Measurements from ENCODE around the gene BNIP5.

Gene BNIP5

GRCh38 chr6:36324715-36325114 lies 12.0 kb downstream of the BNIP5 start:
- TF ChIP-seq POLR2A (IDR thresholded peaks at IDR 0.05; ENCODE audit: extremely low read depth, insufficient read length) (no peak), CTCF (IDR thresholded peaks at IDR 0.05; ENCODE audit: low read depth, low read length) (no peak), MYC (IDR thresholded peaks at IDR 0.05; ENCODE audit: low read depth, low read length) (no peak)
- TF ChIP-seq, protein P1, sequence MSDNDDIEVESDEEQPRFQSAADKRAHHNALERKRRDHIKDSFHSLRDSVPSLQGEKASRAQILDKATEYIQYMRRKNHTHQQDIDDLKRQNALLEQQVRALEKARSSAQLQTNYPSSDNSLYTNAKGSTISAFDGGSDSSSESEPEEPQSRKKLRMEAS (IDR thresholded peaks at IDR 0.05; ENCODE audit: low read depth, low read length), result no peak
- no peak for DNase-seq (ENCODE audit: low read depth)

DNA sequence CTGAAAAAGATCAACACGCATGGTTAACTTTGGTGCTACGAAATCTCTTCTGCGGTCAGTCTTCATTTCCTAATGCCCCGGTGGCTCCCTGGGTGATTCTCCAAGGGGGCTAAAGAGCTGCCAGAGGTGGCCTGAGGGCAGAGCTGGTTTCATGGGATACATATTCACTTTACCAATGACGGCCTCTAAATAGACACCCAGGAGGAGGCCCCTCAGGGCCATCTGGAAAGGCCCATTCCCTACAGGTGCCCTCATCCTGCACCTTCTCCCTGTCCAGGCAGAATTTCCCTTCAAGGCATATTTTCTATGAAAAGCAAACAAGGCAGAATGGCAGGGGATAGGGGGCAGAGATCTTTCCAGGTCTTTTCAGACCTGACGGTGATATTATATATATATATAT lies 12.5 kb downstream of the BNIP5 start:
- TF ChIP-seq MYC (IDR thresholded peaks at IDR 0.05; ENCODE audit: low read depth, low read length) (no peak), POLR2A (IDR thresholded peaks at IDR 0.05; ENCODE audit: extremely low read depth, insufficient read length) (no peak), CTCF (IDR thresholded peaks at IDR 0.05; ENCODE audit: low read depth, low read length) (no peak)
- TF ChIP-seq, protein P1 (IDR thresholded peaks at IDR 0.05; ENCODE audit: low read depth, low read length), result no peak
- H3K4me3 ChIP-seq (ENCODE audit: low read depth, low read length), result no peak overlapping the region
- DNase-seq (ENCODE audit: low read depth), result no peak

More at GRCh38 chr6:36324715-36325114, 12.0 kb downstream of the BNIP5 start:
- no peak overlapping the region for H3K4me3 ChIP-seq (ENCODE audit: low read depth, low read length)

GRCh38 chr6:36323062-36323461 lies 13.6 kb downstream of the BNIP5 start:
- H3K4me3 ChIP-seq (ENCODE audit: low read depth, low read length), result no peak overlapping the region
- TF ChIP-seq CTCF (IDR thresholded peaks at IDR 0.05; ENCODE audit: low read depth, low read length) (no peak), MYC (IDR thresholded peaks at IDR 0.05; ENCODE audit: low read depth, low read length) (no peak), POLR2A (IDR thresholded peaks at IDR 0.05; ENCODE audit: extremely low read depth, insufficient read length) (no peak)
- TF ChIP-seq, protein P1 (IDR thresholded peaks at IDR 0.05; ENCODE audit: low read depth, low read length), result no peak
- DNase-seq (ENCODE audit: low read depth), result peak; percentile 64

DNA sequence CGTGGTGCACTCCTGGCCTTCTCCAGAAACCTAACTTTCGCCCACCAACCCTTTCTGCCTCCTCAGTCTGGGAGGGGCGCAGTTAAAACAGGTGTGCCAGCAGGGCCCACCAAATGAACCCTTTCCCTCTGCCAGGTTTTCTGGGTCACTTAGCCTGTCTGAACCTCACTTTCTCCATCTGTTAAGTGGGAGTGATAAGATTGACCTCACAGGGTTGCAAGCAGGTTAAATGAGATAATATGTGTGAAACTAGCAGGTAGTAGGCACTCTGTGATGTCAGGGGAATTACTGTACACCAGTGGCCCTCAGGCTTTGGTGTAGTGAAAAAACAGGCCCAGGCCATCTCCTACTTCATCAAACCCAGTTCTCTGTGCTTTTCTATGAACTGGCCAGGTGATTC lies 14.1 kb downstream of the BNIP5 start:
- TF ChIP-seq POLR2A (IDR thresholded peaks at IDR 0.05; ENCODE audit: extremely low read depth, insufficient read length), result no peak
- TF ChIP-seq, protein P1 (IDR thresholded peaks at IDR 0.05; ENCODE audit: low read depth, low read length), result no peak
- DNase-seq (ENCODE audit: low read depth), result no peak
- no peak overlapping the region for H3K4me3 ChIP-seq (ENCODE audit: low read depth, low read length)

- TF ChIP-seq POLR2A (IDR thresholded peaks at IDR 0.05; ENCODE audit: extremely low read depth, insufficient read length), result no peak
- TF ChIP-seq, protein P1 (IDR thresholded peaks at IDR 0.05; ENCODE audit: low read depth, low read length), result no peak
- no peak for TF ChIP-seq CTCF (IDR thresholded peaks at IDR 0.05; ENCODE audit: low read depth, low read length)
- TF ChIP-seq MYC (IDR thresholded peaks at IDR 0.05; ENCODE audit: low read depth, low read length), result no peak
- DNase-seq (ENCODE audit: low read depth), result no peak
- H3K4me3 ChIP-seq (ENCODE audit: low read depth, low read length), result no peak overlapping the region
Observed at GRCh38 chr6:36320475-36320874, 16.2 kb downstream of the BNIP5 start.

GRCh38 chr6:36319821-36320220 lies 16.9 kb downstream of the BNIP5 start:
- TF ChIP-seq, protein P1 (IDR thresholded peaks at IDR 0.05; ENCODE audit: low read depth, low read length), result no peak
- TF ChIP-seq CTCF (IDR thresholded peaks at IDR 0.05; ENCODE audit: low read depth, low read length) (no peak), POLR2A (IDR thresholded peaks at IDR 0.05; ENCODE audit: extremely low read depth, insufficient read length) (no peak), MYC (IDR thresholded peaks at IDR 0.05; ENCODE audit: low read depth, low read length) (no peak)
- DNase-seq (ENCODE audit: low read depth), result no peak
- H3K4me3 ChIP-seq (ENCODE audit: low read depth, low read length), result no peak overlapping the region
